Measurements from ENCODE around the gene U2AF2. TPM values are rescaled to one million over a fixed set of nuclear protein-coding genes. Genes with fewer than 3 reads are reported as not detected.
A peak's percentile ranks its signal among the peaks of the same experiment; 100 is the strongest.

U2AF2 gene
- total RNA-seq, 1 experiment from 2014 or later, result 309 TPM

DNA sequence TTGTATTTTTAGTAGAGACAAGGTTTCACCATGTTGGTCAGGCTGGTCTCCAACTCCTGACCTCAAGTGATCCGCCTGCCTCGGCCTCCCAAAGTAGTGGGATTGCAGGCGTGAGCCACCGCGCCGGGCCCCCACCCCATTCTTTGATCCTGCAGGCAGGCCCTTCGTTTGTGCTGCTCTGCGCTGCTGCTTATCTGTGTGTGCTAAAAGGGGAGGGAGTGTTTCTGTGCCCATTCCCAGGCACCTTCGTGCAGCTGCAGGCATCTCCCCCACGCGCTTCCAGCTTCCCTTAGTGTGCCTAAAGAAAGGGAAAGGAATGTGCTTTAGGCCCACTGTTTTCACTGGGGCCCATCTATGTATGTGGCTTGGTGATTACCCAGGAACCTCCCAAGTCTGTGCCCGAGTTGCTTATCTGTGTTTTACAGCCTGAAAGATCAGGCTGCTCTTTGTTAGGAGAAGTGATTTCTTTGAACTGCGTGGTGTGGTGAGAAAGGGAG is 47.3 kb downstream of the U2AF2 start:
- TF ChIP-seq CTCF (IDR thresholded peaks at IDR 0.05; ENCODE audit: unreplicated experiment), result no peak
- CTCF ChIA-PET, result no interaction called here
- Mint-ChIP-seq H3K4me1 (ENCODE audit: low read depth, unreplicated experiment) (no peaks in the 10 kb centered on the region), H3K4me3 (ENCODE audit: low read depth, unreplicated experiment) (no peak overlapping the region), H3K27me3 (ENCODE audit: unreplicated experiment) (no peaks in the 10 kb centered on the region), H3K27ac (ENCODE audit: unreplicated experiment) (no peak overlapping the region), H3K36me3 (ENCODE audit: insufficient read depth, unreplicated experiment) (peaks cover 45% of the 10 kb centered on the region), H3K9me3 (ENCODE audit: low read depth, unreplicated experiment) (peaks cover 3% of the 10 kb centered on the region)
- no peak for DNase-seq
- no TSS peak for BruUV-seq (replicated peaks)
- intact Hi-C loops (cut with micrococcal nuclease; ENCODE audit: unreplicated experiment), result no loop called here

DNA sequence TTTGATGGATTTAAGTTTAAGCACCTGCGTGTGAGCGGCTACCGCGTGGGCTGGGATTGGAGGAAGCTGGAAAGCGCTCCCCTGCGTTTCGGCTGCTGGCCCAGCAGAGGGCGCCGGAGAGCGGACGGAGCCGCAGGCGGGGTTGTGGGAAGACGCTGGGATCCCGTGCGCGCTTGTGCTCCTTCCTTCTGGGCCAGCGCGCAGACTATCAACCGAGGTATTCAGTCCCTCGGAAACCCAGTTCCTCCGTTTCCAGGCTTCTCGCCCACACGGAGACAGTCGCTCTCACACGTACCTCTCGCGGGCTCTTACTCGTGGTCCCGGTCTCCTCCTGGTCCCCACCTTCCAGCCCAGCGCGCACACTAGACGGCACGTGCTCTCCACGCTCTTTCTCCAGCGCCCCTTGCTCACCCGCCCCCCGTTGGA is 49.0 kb downstream of the U2AF2 start:
- no TSS peak for BruUV-seq (replicated peaks)
- Mint-ChIP-seq H3K4me1 (ENCODE audit: low read depth, unreplicated experiment) (no peaks in the 10 kb centered on the region), H3K27ac (ENCODE audit: unreplicated experiment) (no peak overlapping the region), H3K27me3 (ENCODE audit: unreplicated experiment) (peaks cover 5% of the 10 kb centered on the region), H3K4me3 (ENCODE audit: low read depth, unreplicated experiment) (no peak overlapping the region), H3K9me3 (ENCODE audit: low read depth, unreplicated experiment) (peaks cover 3% of the 10 kb centered on the region), H3K36me3 (ENCODE audit: insufficient read depth, unreplicated experiment) (peaks cover 40% of the 10 kb centered on the region)
- peak; percentile 60 for TF ChIP-seq CTCF (IDR thresholded peaks at IDR 0.05; ENCODE audit: unreplicated experiment)
- DNase-seq, result no peak
- CTCF ChIA-PET, result no interaction called here
- intact Hi-C loops (cut with micrococcal nuclease; ENCODE audit: unreplicated experiment), result no loop called here

DNA sequence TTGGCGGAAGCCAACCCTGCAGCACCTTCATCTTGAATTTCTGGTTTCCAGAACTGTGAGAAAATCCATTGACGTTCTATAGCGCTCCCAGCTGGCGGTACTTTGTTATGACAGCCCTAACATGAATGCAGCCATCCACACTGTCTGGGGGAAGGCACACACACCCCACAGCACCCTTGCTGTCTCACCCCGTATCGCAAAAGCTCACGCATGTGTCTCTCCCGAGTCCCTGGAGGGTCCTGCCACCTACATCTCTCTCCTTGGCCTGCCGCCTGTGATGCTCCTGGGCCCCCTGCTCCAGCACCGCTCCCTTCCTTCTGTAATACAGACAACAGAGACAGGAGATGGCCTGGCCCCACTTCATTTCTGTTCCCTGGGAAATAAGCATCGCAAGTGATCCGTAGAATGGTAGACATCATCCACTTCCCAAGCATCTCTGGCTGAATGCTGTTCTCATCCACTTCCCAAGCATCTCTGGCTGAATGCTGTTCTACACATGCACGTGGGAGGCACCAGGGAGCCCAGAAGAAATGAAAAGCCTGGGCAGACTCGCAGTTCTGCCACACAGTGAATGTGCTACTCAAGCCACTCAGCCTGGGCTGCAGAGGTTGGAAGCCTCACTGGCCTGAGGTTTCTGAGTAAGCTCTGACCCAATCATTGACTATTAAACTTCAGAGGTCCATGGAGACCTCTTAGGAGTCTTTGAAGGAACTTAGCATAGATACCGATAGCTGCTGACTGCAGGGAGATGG is 49.8 kb downstream of the U2AF2 start:
- H3K9me3 Mint-ChIP-seq (ENCODE audit: low read depth, unreplicated experiment), result peaks cover 3% of the 10 kb centered on the region
- CTCF ChIA-PET, result interaction anchor here (0.9 kb wide), 1 partner anchor 57 kb away, joined by 3 read pairs; the partner anchor contains the start of gene CCDC106
- H3K27me3 Mint-ChIP-seq (ENCODE audit: unreplicated experiment), result peaks cover 14% of the 10 kb centered on the region
- no TSS peak for BruUV-seq (replicated peaks)
- no peak for DNase-seq
- intact Hi-C loops (cut with micrococcal nuclease; ENCODE audit: unreplicated experiment), result no loop called here
- peaks cover 39% of the 10 kb centered on the region for H3K36me3 Mint-ChIP-seq (ENCODE audit: insufficient read depth, unreplicated experiment)
- no peak overlapping the region for H3K27ac Mint-ChIP-seq (ENCODE audit: unreplicated experiment)
- no peaks in the 10 kb centered on the region for H3K4me1 Mint-ChIP-seq (ENCODE audit: low read depth, unreplicated experiment)
- H3K4me3 Mint-ChIP-seq (ENCODE audit: low read depth, unreplicated experiment), result no peak overlapping the region
- TF ChIP-seq CTCF (IDR thresholded peaks at IDR 0.05; ENCODE audit: unreplicated experiment), result no peak

GRCh38 chr19:55705972-55706371 is 51.1 kb downstream of the U2AF2 start:
- no peak for DNase-seq
- Mint-ChIP-seq H3K36me3 (ENCODE audit: insufficient read depth, unreplicated experiment) (peaks cover 30% of the 10 kb centered on the region), H3K4me3 (ENCODE audit: low read depth, unreplicated experiment) (no peak overlapping the region), H3K9me3 (ENCODE audit: low read depth, unreplicated experiment) (peaks cover 3% of the 10 kb centered on the region), H3K4me1 (ENCODE audit: low read depth, unreplicated experiment) (no peaks in the 10 kb centered on the region), H3K27ac (ENCODE audit: unreplicated experiment) (peak overlapping the region; percentile 24), H3K27me3 (ENCODE audit: unreplicated experiment) (peaks cover 27% of the 10 kb centered on the region)
- no peak for TF ChIP-seq CTCF (IDR thresholded peaks at IDR 0.05; ENCODE audit: unreplicated experiment)
- CTCF ChIA-PET, result interaction anchor here (0.9 kb wide), 1 partner anchor 58 kb away, joined by 3 read pairs; the partner anchor contains the start of gene CCDC106
- intact Hi-C loops (cut with micrococcal nuclease; ENCODE audit: unreplicated experiment), result no loop called here
- BruUV-seq (replicated peaks), result no TSS peak
